H1 (cell line): ENCODE data around the gene PRKN.

ENCODE experiments used
- ATF2 ChIP-seq: IDR thresholded peaks from 2 replicates; pipeline ENCODE4 v1.6.1; 2012; ENCODE audit warnings: low read length, inconsistent platforms
- BRCA1 ChIP-seq: IDR thresholded peaks from 2 replicates; pipeline ENCODE4 v1.6.1; 2012; ENCODE audit warnings: low read depth, low read length, improper control_type of control experiment
- CBX8 ChIP-seq: fragments of 300-800, 300-1000 bp; sonication (generic); IDR thresholded peaks from 2 replicates; pipeline ENCODE4 v1.7.1; 2016; ENCODE audit warnings: low read depth, low read length, borderline replicate concordance
- EP300 ChIP-seq, 2 experiments: IDR thresholded peaks; 1 replicate in 1 of 2; 2 replicates in 1 of 2; pipeline ENCODE4 v1.6.1; 2011 to 2012; ENCODE audit warnings: low read depth in 2 of 2, low read length in 2 of 2, mild to moderate bottlenecking in 2 of 2, borderline replicate concordance in 1 of 2, inconsistent platforms in 1 of 2, moderate library complexity in 1 of 2
- JUND ChIP-seq: IDR thresholded peaks from 2 replicates; pipeline ENCODE4 v1.6.1; 2011; ENCODE audit warnings: mild to moderate bottlenecking, improper control_type of control experiment, low read length
- POLR2A ChIP-seq, 2 experiments: IDR thresholded peaks; 1 replicate in 1 of 2; 2 replicates in 1 of 2; pipeline ENCODE4 v1.6.1; 2011; ENCODE audit warnings: low read depth in 2 of 2, low read length in 2 of 2, mild to moderate bottlenecking in 2 of 2; ENCODE audit errors: control extremely low read depth in 1 of 2
- POLR2AphosphoS5 ChIP-seq: IDR thresholded peaks from 2 replicates; pipeline ENCODE4 v1.6.1; 2011; ENCODE audit warnings: low read depth, low read length
- SP1 ChIP-seq: IDR thresholded peaks from 2 replicates; pipeline ENCODE4 v1.6.1; 2011; ENCODE audit warnings: low read depth, low read length
- SRF ChIP-seq: IDR thresholded peaks from 2 replicates; pipeline ENCODE4 v1.6.1; 2011; ENCODE audit warnings: mild to moderate bottlenecking, low read depth, low read length, moderate library complexity
- TAF1 ChIP-seq: IDR thresholded peaks from 2 replicates; pipeline ENCODE4 v1.6.1; 2011; ENCODE audit warnings: mild to moderate bottlenecking, low read depth, low read length
- USF2 ChIP-seq: IDR thresholded peaks from 2 replicates; pipeline ENCODE4 v1.6.1; 2011; ENCODE audit warnings: low read length, improper control_type of control experiment
- ZNF274 ChIP-seq: IDR thresholded peaks from 2 replicates; pipeline ENCODE4 v1.7.0; 2012; ENCODE audit warnings: low read length, borderline replicate concordance; ENCODE audit errors: extremely low read depth
- TF ChIP-seq, protein P1 (sequence below), 3 experiments: IDR thresholded peaks; 1 replicate in 2 of 3; 2 replicates in 1 of 3; pipeline versions ENCODE4 v1.5.1 to v1.6.1; 2011; ENCODE audit warnings: low read length in 3 of 3, mild to moderate bottlenecking in 3 of 3, inconsistent platforms in 2 of 3, low read depth in 1 of 3, moderate library complexity in 1 of 3; ENCODE audit not compliant: insufficient read depth in 1 of 3; ENCODE audit errors: control extremely low read depth in 1 of 3

- no peak for TF ChIP-seq BRCA1
- TF ChIP-seq, protein P1, sequence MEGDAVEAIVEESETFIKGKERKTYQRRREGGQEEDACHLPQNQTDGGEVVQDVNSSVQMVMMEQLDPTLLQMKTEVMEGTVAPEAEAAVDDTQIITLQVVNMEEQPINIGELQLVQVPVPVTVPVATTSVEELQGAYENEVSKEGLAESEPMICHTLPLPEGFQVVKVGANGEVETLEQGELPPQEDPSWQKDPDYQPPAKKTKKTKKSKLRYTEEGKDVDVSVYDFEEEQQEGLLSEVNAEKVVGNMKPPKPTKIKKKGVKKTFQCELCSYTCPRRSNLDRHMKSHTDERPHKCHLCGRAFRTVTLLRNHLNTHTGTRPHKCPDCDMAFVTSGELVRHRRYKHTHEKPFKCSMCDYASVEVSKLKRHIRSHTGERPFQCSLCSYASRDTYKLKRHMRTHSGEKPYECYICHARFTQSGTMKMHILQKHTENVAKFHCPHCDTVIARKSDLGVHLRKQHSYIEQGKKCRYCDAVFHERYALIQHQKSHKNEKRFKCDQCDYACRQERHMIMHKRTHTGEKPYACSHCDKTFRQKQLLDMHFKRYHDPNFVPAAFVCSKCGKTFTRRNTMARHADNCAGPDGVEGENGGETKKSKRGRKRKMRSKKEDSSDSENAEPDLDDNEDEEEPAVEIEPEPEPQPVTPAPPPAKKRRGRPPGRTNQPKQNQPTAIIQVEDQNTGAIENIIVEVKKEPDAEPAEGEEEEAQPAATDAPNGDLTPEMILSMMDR (IDR thresholded peaks at IDR 0.05; ENCODE audit: control extremely low read depth in 1 of 3, insufficient read depth in 1 of 3, low read depth in 1 of 3, low read length in 3 of 3), result no peak
- TF ChIP-seq TAF1, result no peak
- no peak for TF ChIP-seq ZNF274
- TF ChIP-seq POLR2AphosphoS5, result no peak
- no peak for TF ChIP-seq CBX8
- no peak for TF ChIP-seq ATF2
- TF ChIP-seq EP300 (IDR thresholded peaks at IDR 0.05; ENCODE audit: borderline replicate concordance in 1 of 2, low read depth in 2 of 2, low read length in 2 of 2), result no peak
- TF ChIP-seq USF2, result no peak
- no peak for TF ChIP-seq SRF
- no peak for TF ChIP-seq POLR2A (IDR thresholded peaks at IDR 0.05; ENCODE audit: control extremely low read depth in 1 of 2, low read depth in 2 of 2, low read length in 2 of 2)
- TF ChIP-seq SP1, result no peak
- no peak for TF ChIP-seq JUND
These were observed 930.9 kb downstream of the PRKN start for GRCh38 chr6:161796681-161797080.
